Fibroblast of lung (primary cell): Measurements from ENCODE around the gene IGFN1.

Source experiments
- EZH2 ChIP-seq: IDR thresholded peaks from 2 replicates; pipeline ENCODE4 v1.5.1; 2012; ENCODE audit warnings: low read length, control low read depth, mild to moderate bottlenecking; ENCODE audit errors: missing control alignments
- TF ChIP-seq, protein P1 (sequence below), 2 donors: IDR thresholded peaks in 1 of 2; conservative IDR thresholded peaks in 1 of 2; 1 replicate in 1 of 2; 2 replicates in 1 of 2; pipeline ENCODE4 v1.5.1; 2011 to 2012; ENCODE audit warnings: low read length in 2 of 2, control low read depth in 1 of 2, inconsistent platforms in 1 of 2, low read depth in 1 of 2, mild to moderate bottlenecking in 1 of 2

DNA sequence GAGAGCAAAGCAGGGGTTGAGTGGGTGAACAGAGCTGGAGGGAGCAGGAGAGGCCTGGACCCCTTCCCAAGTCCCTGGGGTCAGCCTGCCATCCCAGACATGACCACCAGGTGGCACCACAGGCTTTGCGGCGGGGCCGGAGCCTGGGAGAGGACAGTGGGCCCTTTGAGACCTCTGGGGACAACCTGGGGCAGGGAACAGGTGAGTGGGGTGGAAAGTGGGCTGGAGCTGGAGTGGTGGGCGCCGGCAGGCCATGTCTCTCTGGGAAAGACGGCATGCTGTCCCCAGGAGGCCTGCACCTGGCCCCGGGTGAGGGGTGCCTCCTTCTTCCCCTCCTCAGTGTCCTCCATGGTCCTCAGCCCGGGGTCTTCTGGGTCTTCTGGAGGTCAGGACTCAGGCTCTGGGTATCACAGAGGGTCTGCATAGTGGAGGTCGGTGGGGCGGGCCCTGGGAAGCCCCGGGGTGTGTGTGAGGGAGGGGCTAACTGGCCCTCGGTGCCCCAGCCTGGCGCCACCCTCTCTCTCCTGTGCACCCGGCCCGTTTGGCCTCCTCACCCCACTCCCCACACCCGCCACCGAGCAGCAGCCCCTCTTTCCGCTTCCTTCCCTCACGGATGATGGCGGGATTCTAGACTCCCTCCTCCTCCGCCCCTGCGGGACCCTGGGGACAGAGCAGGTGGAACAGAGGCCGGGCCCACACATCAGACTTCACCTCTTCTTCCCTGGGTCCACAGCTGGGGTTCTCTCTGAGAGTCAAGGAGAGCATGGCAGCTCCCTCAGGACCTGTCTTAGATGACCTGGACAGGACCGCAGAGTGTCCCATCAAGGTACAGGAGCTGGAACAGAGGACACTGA lies 64.2 kb downstream of the IGFN1 start:
- TF ChIP-seq, protein P1, sequence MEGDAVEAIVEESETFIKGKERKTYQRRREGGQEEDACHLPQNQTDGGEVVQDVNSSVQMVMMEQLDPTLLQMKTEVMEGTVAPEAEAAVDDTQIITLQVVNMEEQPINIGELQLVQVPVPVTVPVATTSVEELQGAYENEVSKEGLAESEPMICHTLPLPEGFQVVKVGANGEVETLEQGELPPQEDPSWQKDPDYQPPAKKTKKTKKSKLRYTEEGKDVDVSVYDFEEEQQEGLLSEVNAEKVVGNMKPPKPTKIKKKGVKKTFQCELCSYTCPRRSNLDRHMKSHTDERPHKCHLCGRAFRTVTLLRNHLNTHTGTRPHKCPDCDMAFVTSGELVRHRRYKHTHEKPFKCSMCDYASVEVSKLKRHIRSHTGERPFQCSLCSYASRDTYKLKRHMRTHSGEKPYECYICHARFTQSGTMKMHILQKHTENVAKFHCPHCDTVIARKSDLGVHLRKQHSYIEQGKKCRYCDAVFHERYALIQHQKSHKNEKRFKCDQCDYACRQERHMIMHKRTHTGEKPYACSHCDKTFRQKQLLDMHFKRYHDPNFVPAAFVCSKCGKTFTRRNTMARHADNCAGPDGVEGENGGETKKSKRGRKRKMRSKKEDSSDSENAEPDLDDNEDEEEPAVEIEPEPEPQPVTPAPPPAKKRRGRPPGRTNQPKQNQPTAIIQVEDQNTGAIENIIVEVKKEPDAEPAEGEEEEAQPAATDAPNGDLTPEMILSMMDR (conservative IDR thresholded peaks at IDR 0.05 in 1 of 2, IDR thresholded peaks at IDR 0.05 in 1 of 2; ENCODE audit: low read depth in 1 of 2, low read length in 2 of 2): peak; percentile 95 to 96
- TF ChIP-seq EZH2: no peak
